Mesenchymal stem cell (in vitro differentiated cells and primary cell): ENCODE results near the gene HIPK1.
"Not testable (repeated sequence)": the region's sequence is repeated elsewhere in the genome, so short reads cannot be mapped to it uniquely, and the experiment has no call there.

Experiments
- DNase-seq: peaks from one replicate; pipeline ENCODE4 v3.0.0-alpha.2; 2013
- H2AFZ ChIP-seq: one replicate; pipeline ENCODE4 v1.6.1; 2013; ENCODE audit warnings: low read depth, mild to moderate bottlenecking, control low read depth, inconsistent platforms, low read length, moderate library complexity
- H2AK5ac ChIP-seq: 2 replicates; pipeline ENCODE4 v1.6.1; 2013; ENCODE audit warnings: low read length, moderate library complexity, mild to moderate bottlenecking, inconsistent platforms; ENCODE audit not compliant: severe bottlenecking
- H2BK120ac ChIP-seq: one replicate; pipeline ENCODE4 v1.6.1; 2013; ENCODE audit warnings: low read depth, mild to moderate bottlenecking, inconsistent platforms, low read length, moderate library complexity
- H2BK12ac ChIP-seq, 2 experiments: one replicate each; pipeline ENCODE4 v1.6.1; 2013; ENCODE audit warnings: inconsistent platforms in 2 of 2, low read length in 2 of 2, mild to moderate bottlenecking in 2 of 2, moderate library complexity in 2 of 2, control low read depth in 1 of 2
- H2BK15ac ChIP-seq: one replicate; pipeline ENCODE4 v1.6.1; 2013; ENCODE audit warnings: mild to moderate bottlenecking, low read depth, inconsistent platforms; ENCODE audit not compliant: poor library complexity, severe bottlenecking
- H2BK5ac ChIP-seq: 2 replicates; pipeline ENCODE4 v1.6.1; 2013; ENCODE audit warnings: low read depth, mild to moderate bottlenecking, low read length, control low read depth, inconsistent platforms; ENCODE audit not compliant: poor library complexity, severe bottlenecking
- H3K14ac ChIP-seq, 2 experiments: one replicate each; pipeline ENCODE4 v1.6.1; 2013; ENCODE audit warnings: inconsistent platforms in 2 of 2, low read length in 2 of 2, control low read depth in 1 of 2, mild to moderate bottlenecking in 1 of 2, moderate library complexity in 1 of 2
- H3K18ac ChIP-seq, 2 experiments: one replicate each; pipeline ENCODE4 v1.6.1; 2013; ENCODE audit warnings: inconsistent platforms in 2 of 2, low read length in 2 of 2, control low read depth in 1 of 2, low read depth in 1 of 2, mild to moderate bottlenecking in 1 of 2
- H3K23ac ChIP-seq, 2 experiments: one replicate each; pipeline ENCODE4 v1.6.1; 2013; ENCODE audit warnings: inconsistent platforms in 2 of 2, low read length in 2 of 2, mild to moderate bottlenecking in 2 of 2, moderate library complexity in 2 of 2, control low read depth in 1 of 2
- H3K27ac ChIP-seq: 2 replicates; pipeline ENCODE4 v1.5.1; 2013; ENCODE audit warnings: mild to moderate bottlenecking, moderate library complexity, low read length, control low read depth, inconsistent platforms; ENCODE audit not compliant: poor library complexity, severe bottlenecking
- H3K27me3 ChIP-seq, 2 experiments: 2 replicates each; pipeline versions ENCODE4 v1.6.1 to v1.7.0; 2013; ENCODE audit warnings: low read length in 2 of 2, mild to moderate bottlenecking in 2 of 2, moderate library complexity in 2 of 2, control low read depth in 1 of 2, inconsistent platforms in 1 of 2; ENCODE audit not compliant: control insufficient read depth in 1 of 2, insufficient read depth in 1 of 2
- H3K36me3 ChIP-seq, 2 experiments: 2 replicates each; pipeline versions ENCODE4 v1.6.1 to v1.7.0; 2013; ENCODE audit warnings: low read length in 2 of 2, control low read depth in 1 of 2, inconsistent platforms in 1 of 2, low read depth in 1 of 2, mild to moderate bottlenecking in 1 of 2; ENCODE audit not compliant: insufficient read depth in 2 of 2, control insufficient read depth in 1 of 2
- H3K4ac ChIP-seq, 2 experiments: one replicate each; pipeline ENCODE4 v1.6.1; 2013; ENCODE audit warnings: inconsistent platforms in 2 of 2, low read length in 2 of 2, mild to moderate bottlenecking in 2 of 2, moderate library complexity in 2 of 2, control low read depth in 1 of 2, low read depth in 1 of 2
- H3K4me1 ChIP-seq: 2 replicates; pipeline ENCODE4 v1.6.1; 2013; ENCODE audit warnings: low read depth, low read length, control low read depth; ENCODE audit not compliant: control insufficient read depth, insufficient read depth
- H3K4me2 ChIP-seq: 2 replicates; pipeline ENCODE4 v1.6.1; 2013; ENCODE audit warnings: low read length, mild to moderate bottlenecking, inconsistent platforms; ENCODE audit not compliant: poor library complexity, severe bottlenecking
- H3K4me3 ChIP-seq, 2 experiments: 2 replicates each; pipeline versions ENCODE4 v1.5.1 to v1.7.0; 2013; ENCODE audit warnings: low read length in 2 of 2, mild to moderate bottlenecking in 2 of 2, control low read depth in 1 of 2, low read depth in 1 of 2; ENCODE audit not compliant: insufficient read depth in 1 of 2
- H3K79me1 ChIP-seq: replicated peaks from 2 replicates; pipeline ENCODE4 v1.6.1; 2013; ENCODE audit warnings: mild to moderate bottlenecking, control low read depth, low read length, inconsistent platforms; ENCODE audit not compliant: poor library complexity, severe bottlenecking
- H3K9ac ChIP-seq: 2 replicates; pipeline ENCODE4 v1.7.0; 2013; ENCODE audit warnings: mild to moderate bottlenecking, low read length, moderate library complexity
- H3K9me3 ChIP-seq: 2 replicates; pipeline ENCODE4 v1.7.0; 2013; ENCODE audit warnings: mild to moderate bottlenecking, low read length; ENCODE audit not compliant: control insufficient read depth
- H4K8ac ChIP-seq: one replicate; pipeline ENCODE4 v1.6.1; 2013; ENCODE audit warnings: inconsistent platforms, mild to moderate bottlenecking, low read length, moderate library complexity
- H4K91ac ChIP-seq: one replicate; pipeline ENCODE4 v1.6.1; 2013; ENCODE audit warnings: mild to moderate bottlenecking, low read length, inconsistent platforms
- WGBS: methylation state at CpG from one replicate; pipeline ENCODE4 v1.1.7; 2013; ENCODE audit warnings: mixed read lengths; 5-methylcytosine and 5-hydroxymethylcytosine counted together

The HIPK1 gene

GRCh38 chr1:114002492-114003239, 73.5 kb downstream of the HIPK1 start:
- Histone ChIP-seq H3K4me2 (no peak overlapping the region), H4K91ac (no peak overlapping the region), H3K14ac (no peak overlapping the region), H3K4me3 (peak overlapping the region in 1 of 2 experiments; percentile 36), H2AFZ (peak overlapping the region; percentile 72), H2AK5ac (no peak overlapping the region), H3K79me1 (no peaks in the 10 kb centered on the region), H2BK12ac (peak overlapping the region; percentile 86 to 93), H3K9me3 (no peaks in the 10 kb centered on the region), H2BK5ac (no peak overlapping the region), H3K27me3 (peaks cover 0 to 4% of the 10 kb centered on the region in 2 experiments), H4K8ac (peak overlapping the region; percentile 91), H3K4ac (peak overlapping the region; percentile 57 to 60), H2BK15ac (no peak overlapping the region), H2BK120ac (peak overlapping the region; percentile 89), H3K4me1 (peaks cover 13% of the 10 kb centered on the region), H3K27ac (no peak overlapping the region), H3K9ac (peak overlapping the region; percentile 42), H3K36me3 (no peaks in the 10 kb centered on the region), H3K23ac (no peak overlapping the region), H3K18ac (peak overlapping the region; percentile 38 to 88)
- WGBS = 48% methylated on average over 15 of the region's 15 CpGs
- peak; percentile 80 for DNase-seq

GRCh38 chr1:114003431-114003830, 74.3 kb downstream of the HIPK1 start:
- Histone ChIP-seq H3K4me3 (no peak overlapping the region), H3K4ac (no peak overlapping the region), H3K9ac (no peak overlapping the region), H3K18ac (peak overlapping the region; percentile 15 to 88), H2BK120ac (peak overlapping the region; percentile 89), H3K36me3 (no peaks in the 10 kb centered on the region), H3K27ac (no peak overlapping the region), H3K9me3 (no peaks in the 10 kb centered on the region), H2BK12ac (peak overlapping the region; percentile 82 to 92), H3K79me1 (no peaks in the 10 kb centered on the region), H4K8ac (peak overlapping the region; percentile 89), H3K23ac (no peak overlapping the region), H2BK15ac (no peak overlapping the region), H2BK5ac (no peak overlapping the region), H3K4me1 (peaks cover 15% of the 10 kb centered on the region), H3K14ac (no peak overlapping the region), H2AK5ac (no peak overlapping the region), H3K4me2 (no peak overlapping the region), H4K91ac (peak overlapping the region; percentile 93), H2AFZ (no peak overlapping the region), H3K27me3 (peaks cover 0 to 4% of the 10 kb centered on the region in 2 experiments)
- WGBS = 58% methylated on average over 3 of the region's 5 CpGs
- no peak for DNase-seq

- 99% methylated on average over 4 of the region's 4 CpGs for WGBS
- not testable (repeated sequence) for H3K18ac ChIP-seq, H3K79me1 ChIP-seq, H2BK5ac ChIP-seq, H3K27me3 ChIP-seq, H2AK5ac ChIP-seq, H2BK15ac ChIP-seq, H4K8ac ChIP-seq, H2BK12ac ChIP-seq, H3K14ac ChIP-seq, H3K4me3 ChIP-seq, H3K9ac ChIP-seq, H2AFZ ChIP-seq, DNase-seq, H2BK120ac ChIP-seq, H3K9me3 ChIP-seq, H3K27ac ChIP-seq, H3K36me3 ChIP-seq, H3K4ac ChIP-seq, H3K23ac ChIP-seq, H3K4me2 ChIP-seq, H4K91ac ChIP-seq
- H3K4me1 ChIP-seq = peaks cover 15% of the 10 kb centered on the region
These were observed 77.7 kb downstream of the HIPK1 start for GRCh38 chr1:114006825-114007224.

GRCh38 chr1:114008480-114008941, 79.4 kb downstream of the HIPK1 start:
- Histone ChIP-seq H4K91ac (no peak overlapping the region), H4K8ac (no peak overlapping the region), H2BK120ac (no peak overlapping the region), H3K4me3 (no peak overlapping the region), H3K4me2 (no peak overlapping the region), H3K79me1 (no peaks in the 10 kb centered on the region), H3K4me1 (peaks cover 8% of the 10 kb centered on the region), H2BK15ac (no peak overlapping the region), H3K18ac (peak overlapping the region; percentile 38 to 64), H3K9ac (no peak overlapping the region), H3K36me3 (no peaks in the 10 kb centered on the region), H2BK5ac (no peak overlapping the region), H3K27ac (no peak overlapping the region), H3K23ac (no peak overlapping the region), H2AK5ac (no peak overlapping the region), H2AFZ (no peak overlapping the region), H2BK12ac (peak overlapping the region in 1 of 2 experiments; percentile 80), H3K14ac (no peak overlapping the region), H3K27me3 (no peaks in the 10 kb centered on the region), H3K4ac (no peak overlapping the region), H3K9me3 (no peaks in the 10 kb centered on the region)
- peak; percentile 26 for DNase-seq
- 42% methylated on average over 2 of the region's 2 CpGs for WGBS
